HEK293 (cell line): ENCODE results near the gene SAMD1.

ENCODE experiments used
- CTCF ChIA-PET: fragments of 350-600 bp; formaldehyde crosslinking; extraction: SDS; loops from one replicate; lab custom pipeline; 2021; ENCODE audit warnings: antibody characterized with exemption; lab: Yijun Ruan, JAX
- POLR2A ChIA-PET: fragments of 300-600 bp; formaldehyde crosslinking; extraction: SDS; loops from one replicate; lab custom pipeline; 2020; ENCODE audit warnings: antibody characterized with exemption, inconsistent platforms; lab: Yijun Ruan, JAX
- H3K27ac ChIP-seq: fragments of 200-500 bp; sonication (Bioruptor generic); 2 replicates; pipeline ENCODE4 v1.5.1; 2014; ENCODE audit warnings: low read depth, low read length, control low read depth, inconsistent platforms; ENCODE audit errors: extremely low read depth
- H3K36me3 ChIP-seq, 2 experiments: fragments of 200-500 bp in 1 of 2; sonication (Bioruptor generic) in 1 of 2; 1 replicate in 1 of 2; 2 replicates in 1 of 2; pipeline ENCODE4 v1.5.1; 2014 to 2017; ENCODE audit warnings: inconsistent platforms in 2 of 2, low read length in 2 of 2; ENCODE audit not compliant: control insufficient read depth in 2 of 2, insufficient read depth in 1 of 2
- H3K4me1 ChIP-seq: fragments of 200-500 bp; sonication (Bioruptor generic); 2 replicates; pipeline ENCODE4 v1.5.1; 2014; ENCODE audit warnings: mild to moderate bottlenecking, low read length, inconsistent platforms; ENCODE audit not compliant: control insufficient read depth, insufficient read depth
- H3K4me3 ChIP-seq: 2 replicates; pipeline ENCODE4 v1.5.1; 2011; ENCODE audit warnings: low read depth, mild to moderate bottlenecking, control low read depth, low read length, moderate library complexity
- H3K9me3 ChIP-seq: fragments of 200-500 bp; sonication (Bioruptor generic); 2 replicates; pipeline ENCODE4 v1.5.1; 2014; ENCODE audit warnings: low read depth, low read length, inconsistent platforms; ENCODE audit not compliant: control insufficient read depth, insufficient read depth
- BCL11B ChIP-seq: fragments of 450-650 bp; formaldehyde crosslinking; IDR thresholded peaks from 2 replicates; pipeline ENCODE4 v1.5.1; 2016; ENCODE audit warnings: low read depth, missing biosample characterization, missing genetic modification characterization
- FEZF1 ChIP-seq: fragments of 450-650 bp; formaldehyde crosslinking; IDR thresholded peaks from 2 replicates; pipeline ENCODE4 v1.5.1; 2016; ENCODE audit warnings: missing biosample characterization, missing genetic modification characterization
- GLI4 ChIP-seq: fragments of 450-650 bp; formaldehyde crosslinking; IDR thresholded peaks from 2 replicates; pipeline ENCODE4 v1.5.1; 2016; ENCODE audit warnings: missing biosample characterization, missing genetic modification characterization
- HOXC10 ChIP-seq: sonication (generic); formaldehyde crosslinking; IDR thresholded peaks from 2 replicates; pipeline ENCODE4 v1.8.1; 2023; ENCODE audit warnings: mild to moderate bottlenecking, missing genetic modification reagents
- SP7 ChIP-seq: fragments of 450-650 bp; formaldehyde crosslinking; IDR thresholded peaks from 2 replicates; pipeline ENCODE4 v1.5.1; 2016; ENCODE audit warnings: missing biosample characterization, missing genetic modification characterization
- ZNF140 ChIP-seq: fragments of 450-650 bp; formaldehyde crosslinking; IDR thresholded peaks from 2 replicates; pipeline ENCODE4 v1.5.1; 2016; ENCODE audit warnings: missing biosample characterization, missing genetic modification characterization
- ZNF16 ChIP-seq: fragments of 450-650 bp; formaldehyde crosslinking; IDR thresholded peaks from 2 replicates; pipeline ENCODE4 v1.5.1; 2016; ENCODE audit warnings: low read depth, missing biosample characterization, missing genetic modification characterization
- ZNF174 ChIP-seq: fragments of 450-650 bp; formaldehyde crosslinking; IDR thresholded peaks from 2 replicates; pipeline ENCODE4 v1.5.0; 2017; ENCODE audit warnings: missing biosample characterization, mild to moderate bottlenecking, missing genetic modification characterization
- ZNF19 ChIP-seq: fragments of 450-650 bp; formaldehyde crosslinking; IDR thresholded peaks from 2 replicates; pipeline ENCODE4; 2016; ENCODE audit warnings: missing biosample characterization, missing genetic modification characterization, low read depth
- ZNF23 ChIP-seq: fragments of 450-650 bp; formaldehyde crosslinking; IDR thresholded peaks from 2 replicates; pipeline ENCODE4 v1.5.1; 2016; ENCODE audit warnings: missing biosample characterization, missing genetic modification characterization, borderline replicate concordance
- ZNF302 ChIP-seq: fragments of 450-650 bp; formaldehyde crosslinking; IDR thresholded peaks from 2 replicates; pipeline ENCODE4 v1.5.1; 2016; ENCODE audit warnings: missing biosample characterization, missing genetic modification characterization, low read depth
- ZNF426 ChIP-seq: fragments of 450-650 bp; formaldehyde crosslinking; IDR thresholded peaks from 2 replicates; pipeline ENCODE4 v1.5.1; 2017; ENCODE audit warnings: missing biosample characterization, missing genetic modification characterization, mild to moderate bottlenecking, inconsistent platforms, moderate library complexity
- ZNF837 ChIP-seq: fragments of 450-650 bp; formaldehyde crosslinking; IDR thresholded peaks from 2 replicates; pipeline ENCODE4 v1.5.1; 2016; ENCODE audit warnings: missing biosample characterization, missing genetic modification characterization
- TF ChIP-seq, protein P1 (sequence below): fragments of 450-650 bp; formaldehyde crosslinking; IDR thresholded peaks from 2 replicates; pipeline ENCODE4 v1.5.1; 2016; ENCODE audit warnings: missing biosample characterization, missing genetic modification characterization
- TF ChIP-seq, protein P2 (sequence below): fragments of 450-650 bp; formaldehyde crosslinking; IDR thresholded peaks from 2 replicates; pipeline ENCODE4 v1.5.1; 2016; ENCODE audit warnings: missing biosample characterization, missing genetic modification characterization
- TF ChIP-seq, protein P3 (sequence below): fragments of 450-650 bp; formaldehyde crosslinking; IDR thresholded peaks from 2 replicates; pipeline ENCODE4 v1.5.1; 2017; ENCODE audit warnings: missing biosample characterization, missing genetic modification characterization
- TF ChIP-seq, protein P4 (sequence below): fragments of 450-650 bp; formaldehyde crosslinking; IDR thresholded peaks from 2 replicates; pipeline ENCODE4 v1.5.1; 2016; ENCODE audit warnings: missing biosample characterization, missing genetic modification characterization
- TF ChIP-seq, protein P5 (sequence below): fragments of 450-650 bp; formaldehyde crosslinking; IDR thresholded peaks from 2 replicates; pipeline ENCODE4 v1.5.1; 2016; ENCODE audit warnings: missing biosample characterization, missing genetic modification characterization
- TF ChIP-seq, protein P6 (sequence below): fragments of 450-650 bp; formaldehyde crosslinking; IDR thresholded peaks from 2 replicates; pipeline ENCODE4 v1.5.1; 2016; ENCODE audit warnings: missing biosample characterization, missing genetic modification characterization
- TF ChIP-seq, protein P7 (sequence below): fragments of 450-650 bp; formaldehyde crosslinking; IDR thresholded peaks from 2 replicates; pipeline ENCODE4; 2016; ENCODE audit warnings: missing biosample characterization, missing genetic modification characterization
- TF ChIP-seq, protein P8 (sequence below): sonication (generic); formaldehyde crosslinking; IDR thresholded peaks from 2 replicates; pipeline ENCODE4 v1.8.1; 2022; ENCODE audit warnings: mild to moderate bottlenecking, moderate library complexity, missing genetic modification reagents

Gene SAMD1

DNA sequence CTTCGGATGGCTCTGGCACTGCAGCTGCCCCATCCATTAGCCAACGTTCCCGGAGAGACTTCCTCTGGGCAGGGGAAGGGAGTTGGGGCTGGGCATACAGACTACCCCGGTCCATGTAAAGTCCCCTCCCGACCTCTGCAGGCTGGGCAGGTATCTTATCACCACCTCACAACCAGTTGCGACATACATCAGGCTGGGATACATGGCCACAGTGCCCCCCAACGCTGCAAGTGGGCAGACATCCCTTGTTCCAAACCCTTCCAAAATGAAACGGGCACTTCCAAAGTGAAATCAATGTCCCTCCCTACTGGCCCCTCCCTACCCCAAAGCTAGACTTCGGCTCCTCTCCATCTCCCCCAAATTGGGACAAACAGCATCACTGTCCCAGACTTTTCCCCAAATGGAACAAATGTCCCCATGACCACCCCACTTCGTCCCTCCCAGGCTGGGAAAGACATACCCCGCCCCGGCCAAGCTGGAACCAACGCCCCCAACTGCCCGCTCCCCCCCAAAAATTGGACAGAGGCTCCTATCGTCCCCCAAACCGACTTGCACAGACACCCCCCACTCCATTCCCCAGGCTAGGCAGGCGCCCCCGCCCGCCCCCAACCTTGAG, 33.7 kb downstream of the SAMD1 start:
- H3K4me3 ChIP-seq = no peak overlapping the region; the same call in 1 of the 2 replicates
- H3K4me1 ChIP-seq = peaks cover 4% of the 10 kb centered on the region
- no peak overlapping the region; the same call in 1 of the 2 replicates for H3K27ac ChIP-seq
- POLR2A ChIA-PET = interaction anchor here (0.9 kb wide), 1 partner anchor 17 kb away, joined by 4 read pairs; no protein-coding TSS in a partner anchor
- H3K9me3 ChIP-seq = no peaks in the 10 kb centered on the region
- no peaks in the 10 kb centered on the region for H3K36me3 ChIP-seq
- CTCF ChIA-PET = interaction anchor here (0.6 to 6.9 kb wide), 6 partner anchors 11 to 89 kb away, joined by 3 to 80 read pairs (median 5); partner anchors contain the start of genes ASF1B and MISP3
- TF ChIP-seq ZNF23 (tag by site-specific recombination) (no peak), ZNF16 (tag by site-specific recombination) (no peak), BCL11B (tag by site-specific recombination) (no peak), ZNF302 (tag by site-specific recombination) (no peak), ZNF426 (no peak), ZNF837 (tag by site-specific recombination) (no peak), ZNF19 (tag by site-specific recombination) (no peak), HOXC10 (CRISPR knock-in tag) (no peak), ZNF174 (no peak), ZNF140 (tag by site-specific recombination) (no peak), SP7 (no peak), FEZF1 (no peak), GLI4 (no peak)
- TF ChIP-seq, protein P1, sequence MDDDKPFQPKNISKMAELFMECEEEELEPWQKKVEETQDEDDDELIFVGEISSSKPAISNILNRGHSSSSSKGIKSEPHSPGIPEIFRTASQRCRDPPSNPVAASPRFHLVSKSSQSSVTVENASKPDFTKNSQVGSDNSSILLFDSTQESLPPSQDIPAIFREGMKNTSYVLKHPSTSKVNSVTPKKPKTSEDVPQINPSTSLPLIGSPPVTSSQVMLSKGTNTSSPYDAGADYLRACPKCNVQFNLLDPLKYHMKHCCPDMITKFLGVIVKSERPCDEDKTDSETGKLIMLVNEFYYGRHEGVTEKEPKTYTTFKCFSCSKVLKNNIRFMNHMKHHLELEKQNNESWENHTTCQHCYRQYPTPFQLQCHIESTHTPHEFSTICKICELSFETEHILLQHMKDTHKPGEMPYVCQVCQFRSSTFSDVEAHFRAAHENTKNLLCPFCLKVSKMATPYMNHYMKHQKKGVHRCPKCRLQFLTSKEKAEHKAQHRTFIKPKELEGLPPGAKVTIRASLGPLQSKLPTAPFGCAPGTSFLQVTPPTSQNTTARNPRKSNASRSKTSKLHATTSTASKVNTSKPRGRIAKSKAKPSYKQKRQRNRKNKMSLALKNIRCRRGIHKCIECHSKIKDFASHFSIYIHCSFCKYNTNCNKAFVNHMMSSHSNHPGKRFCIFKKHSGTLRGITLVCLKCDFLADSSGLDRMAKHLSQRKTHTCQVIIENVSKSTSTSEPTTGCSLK = no peak
- TF ChIP-seq, protein P2, sequence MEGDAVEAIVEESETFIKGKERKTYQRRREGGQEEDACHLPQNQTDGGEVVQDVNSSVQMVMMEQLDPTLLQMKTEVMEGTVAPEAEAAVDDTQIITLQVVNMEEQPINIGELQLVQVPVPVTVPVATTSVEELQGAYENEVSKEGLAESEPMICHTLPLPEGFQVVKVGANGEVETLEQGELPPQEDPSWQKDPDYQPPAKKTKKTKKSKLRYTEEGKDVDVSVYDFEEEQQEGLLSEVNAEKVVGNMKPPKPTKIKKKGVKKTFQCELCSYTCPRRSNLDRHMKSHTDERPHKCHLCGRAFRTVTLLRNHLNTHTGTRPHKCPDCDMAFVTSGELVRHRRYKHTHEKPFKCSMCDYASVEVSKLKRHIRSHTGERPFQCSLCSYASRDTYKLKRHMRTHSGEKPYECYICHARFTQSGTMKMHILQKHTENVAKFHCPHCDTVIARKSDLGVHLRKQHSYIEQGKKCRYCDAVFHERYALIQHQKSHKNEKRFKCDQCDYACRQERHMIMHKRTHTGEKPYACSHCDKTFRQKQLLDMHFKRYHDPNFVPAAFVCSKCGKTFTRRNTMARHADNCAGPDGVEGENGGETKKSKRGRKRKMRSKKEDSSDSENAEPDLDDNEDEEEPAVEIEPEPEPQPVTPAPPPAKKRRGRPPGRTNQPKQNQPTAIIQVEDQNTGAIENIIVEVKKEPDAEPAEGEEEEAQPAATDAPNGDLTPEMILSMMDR = peak; percentile 54; the same call in 1 of the 2 replicates
- TF ChIP-seq, protein P3, sequence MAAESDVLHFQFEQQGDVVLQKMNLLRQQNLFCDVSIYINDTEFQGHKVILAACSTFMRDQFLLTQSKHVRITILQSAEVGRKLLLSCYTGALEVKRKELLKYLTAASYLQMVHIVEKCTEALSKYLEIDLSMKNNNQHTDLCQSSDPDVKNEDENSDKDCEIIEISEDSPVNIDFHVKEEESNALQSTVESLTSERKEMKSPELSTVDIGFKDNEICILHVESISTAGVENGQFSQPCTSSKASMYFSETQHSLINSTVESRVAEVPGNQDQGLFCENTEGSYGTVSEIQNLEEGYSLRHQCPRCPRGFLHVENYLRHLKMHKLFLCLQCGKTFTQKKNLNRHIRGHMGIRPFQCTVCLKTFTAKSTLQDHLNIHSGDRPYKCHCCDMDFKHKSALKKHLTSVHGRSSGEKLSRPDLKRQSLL (tag by site-specific recombination) = no peak
- TF ChIP-seq, protein P4, sequence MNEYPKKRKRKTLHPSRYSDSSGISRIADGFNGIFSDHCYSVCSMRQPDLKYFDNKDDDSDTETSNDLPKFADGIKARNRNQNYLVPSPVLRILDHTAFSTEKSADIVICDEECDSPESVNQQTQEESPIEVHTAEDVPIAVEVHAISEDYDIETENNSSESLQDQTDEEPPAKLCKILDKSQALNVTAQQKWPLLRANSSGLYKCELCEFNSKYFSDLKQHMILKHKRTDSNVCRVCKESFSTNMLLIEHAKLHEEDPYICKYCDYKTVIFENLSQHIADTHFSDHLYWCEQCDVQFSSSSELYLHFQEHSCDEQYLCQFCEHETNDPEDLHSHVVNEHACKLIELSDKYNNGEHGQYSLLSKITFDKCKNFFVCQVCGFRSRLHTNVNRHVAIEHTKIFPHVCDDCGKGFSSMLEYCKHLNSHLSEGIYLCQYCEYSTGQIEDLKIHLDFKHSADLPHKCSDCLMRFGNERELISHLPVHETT (tag by site-specific recombination) = no peak
- TF ChIP-seq, protein P5, sequence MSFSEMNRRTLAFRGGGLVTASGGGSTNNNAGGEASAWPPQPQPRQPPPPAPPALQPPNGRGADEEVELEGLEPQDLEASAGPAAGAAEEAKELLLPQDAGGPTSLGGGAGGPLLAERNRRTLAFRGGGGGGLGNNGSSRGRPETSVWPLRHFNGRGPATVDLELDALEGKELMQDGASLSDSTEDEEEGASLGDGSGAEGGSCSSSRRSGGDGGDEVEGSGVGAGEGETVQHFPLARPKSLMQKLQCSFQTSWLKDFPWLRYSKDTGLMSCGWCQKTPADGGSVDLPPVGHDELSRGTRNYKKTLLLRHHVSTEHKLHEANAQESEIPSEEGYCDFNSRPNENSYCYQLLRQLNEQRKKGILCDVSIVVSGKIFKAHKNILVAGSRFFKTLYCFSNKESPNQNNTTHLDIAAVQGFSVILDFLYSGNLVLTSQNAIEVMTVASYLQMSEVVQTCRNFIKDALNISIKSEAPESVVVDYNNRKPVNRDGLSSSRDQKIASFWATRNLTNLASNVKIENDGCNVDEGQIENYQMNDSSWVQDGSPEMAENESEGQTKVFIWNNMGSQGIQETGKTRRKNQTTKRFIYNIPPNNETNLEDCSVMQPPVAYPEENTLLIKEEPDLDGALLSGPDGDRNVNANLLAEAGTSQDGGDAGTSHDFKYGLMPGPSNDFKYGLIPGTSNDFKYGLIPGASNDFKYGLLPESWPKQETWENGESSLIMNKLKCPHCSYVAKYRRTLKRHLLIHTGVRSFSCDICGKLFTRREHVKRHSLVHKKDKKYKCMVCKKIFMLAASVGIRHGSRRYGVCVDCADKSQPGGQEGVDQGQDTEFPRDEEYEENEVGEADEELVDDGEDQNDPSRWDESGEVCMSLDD (tag by site-specific recombination) = 0 out of 2 replicates have a peak, but pooled peaks have one; percentile 57
- TF ChIP-seq, protein P6, sequence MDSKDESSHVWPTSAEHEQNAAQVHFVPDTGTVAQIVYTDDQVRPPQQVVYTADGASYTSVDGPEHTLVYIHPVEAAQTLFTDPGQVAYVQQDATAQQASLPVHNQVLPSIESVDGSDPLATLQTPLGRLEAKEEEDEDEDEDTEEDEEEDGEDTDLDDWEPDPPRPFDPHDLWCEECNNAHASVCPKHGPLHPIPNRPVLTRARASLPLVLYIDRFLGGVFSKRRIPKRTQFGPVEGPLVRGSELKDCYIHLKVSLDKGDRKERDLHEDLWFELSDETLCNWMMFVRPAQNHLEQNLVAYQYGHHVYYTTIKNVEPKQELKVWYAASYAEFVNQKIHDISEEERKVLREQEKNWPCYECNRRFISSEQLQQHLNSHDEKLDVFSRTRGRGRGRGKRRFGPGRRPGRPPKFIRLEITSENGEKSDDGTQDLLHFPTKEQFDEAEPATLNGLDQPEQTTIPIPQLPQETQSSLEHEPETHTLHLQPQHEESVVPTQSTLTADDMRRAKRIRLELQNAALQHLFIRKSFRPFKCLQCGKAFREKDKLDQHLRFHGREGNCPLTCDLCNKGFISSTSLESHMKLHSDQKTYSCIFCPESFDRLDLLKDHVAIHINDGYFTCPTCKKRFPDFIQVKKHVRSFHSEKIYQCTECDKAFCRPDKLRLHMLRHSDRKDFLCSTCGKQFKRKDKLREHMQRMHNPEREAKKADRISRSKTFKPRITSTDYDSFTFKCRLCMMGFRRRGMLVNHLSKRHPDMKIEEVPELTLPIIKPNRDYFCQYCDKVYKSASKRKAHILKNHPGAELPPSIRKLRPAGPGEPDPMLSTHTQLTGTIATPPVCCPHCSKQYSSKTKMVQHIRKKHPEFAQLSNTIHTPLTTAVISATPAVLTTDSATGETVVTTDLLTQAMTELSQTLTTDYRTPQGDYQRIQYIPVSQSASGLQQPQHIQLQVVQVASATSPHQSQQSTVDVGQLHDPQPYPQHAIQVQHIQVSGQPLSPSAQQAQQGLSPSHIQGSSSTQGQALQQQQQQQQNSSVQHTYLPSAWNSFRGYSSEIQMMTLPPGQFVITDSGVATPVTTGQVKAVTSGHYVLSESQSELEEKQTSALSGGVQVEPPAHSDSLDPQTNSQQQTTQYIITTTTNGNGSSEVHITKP = 0 out of 2 replicates have a peak, but pooled peaks have one; percentile 14
- TF ChIP-seq, protein P7, sequence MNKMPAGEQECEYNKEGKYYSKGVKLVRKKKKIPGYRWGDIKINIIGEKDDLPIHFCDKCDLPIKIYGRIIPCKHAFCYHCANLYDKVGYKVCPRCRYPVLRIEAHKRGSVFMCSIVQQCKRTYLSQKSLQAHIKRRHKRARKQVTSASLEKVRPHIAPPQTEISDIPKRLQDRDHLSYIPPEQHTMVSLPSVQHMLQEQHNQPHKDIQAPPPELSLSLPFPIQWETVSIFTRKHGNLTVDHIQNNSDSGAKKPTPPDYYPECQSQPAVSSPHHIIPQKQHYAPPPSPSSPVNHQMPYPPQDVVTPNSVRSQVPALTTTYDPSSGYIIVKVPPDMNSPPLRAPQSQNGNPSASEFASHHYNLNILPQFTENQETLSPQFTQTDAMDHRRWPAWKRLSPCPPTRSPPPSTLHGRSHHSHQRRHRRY = no peak
- TF ChIP-seq, protein P8, sequence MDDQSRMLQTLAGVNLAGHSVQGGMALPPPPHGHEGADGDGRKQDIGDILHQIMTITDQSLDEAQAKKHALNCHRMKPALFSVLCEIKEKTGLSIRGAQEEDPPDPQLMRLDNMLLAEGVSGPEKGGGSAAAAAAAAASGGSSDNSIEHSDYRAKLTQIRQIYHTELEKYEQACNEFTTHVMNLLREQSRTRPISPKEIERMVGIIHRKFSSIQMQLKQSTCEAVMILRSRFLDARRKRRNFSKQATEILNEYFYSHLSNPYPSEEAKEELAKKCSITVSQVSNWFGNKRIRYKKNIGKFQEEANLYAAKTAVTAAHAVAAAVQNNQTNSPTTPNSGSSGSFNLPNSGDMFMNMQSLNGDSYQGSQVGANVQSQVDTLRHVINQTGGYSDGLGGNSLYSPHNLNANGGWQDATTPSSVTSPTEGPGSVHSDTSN (CRISPR knock-in tag) = no peak
